ENCODE results near the gene STAT6. TPM values are rescaled to one million over a fixed set of nuclear protein-coding genes. Genes with fewer than 3 reads are reported as not detected.

STAT6 gene
- total and polyA plus RNA-seq, 2 donors (not counting 1 experiment from before 2014, with no cell fraction given): 544 to 736 TPM

- ATAC-seq (ENCODE audit: low read depth) (no peak), DNase-seq (peak; percentile 14)
- Histone ChIP-seq H3K4me1 (ENCODE audit: control insufficient read depth in 2 of 2, insufficient read depth in 2 of 2, low read length in 2 of 2) (peaks cover 11 to 21% of the 10 kb centered on the region in 2 donors), H2AFZ (ENCODE audit: insufficient read depth, low read depth, low read length, poor library complexity, severe bottlenecking) (peak overlapping the region; percentile 65), H3K9ac (ENCODE audit: low read length) (no peak overlapping the region), H3K4me3 (ENCODE audit: control extremely low read depth in 1 of 5, extremely low read depth in 1 of 5, insufficient read depth in 1 of 5, low read depth in 2 of 5, low read length in 4 of 5) (no peak overlapping the region), H3K79me2 (ENCODE audit: control insufficient read depth, insufficient read depth, low read length) (no peaks in the 10 kb centered on the region), H3K27ac (ENCODE audit: low read length in 2 of 2) (no peak overlapping the region), H3K36me3 (replicated peaks in 1 of 2; ENCODE audit: control extremely low read depth in 1 of 2, control insufficient read depth in 1 of 2, extremely low read depth in 1 of 2, insufficient read depth in 2 of 2, low read length in 1 of 2) (no peaks in the 10 kb centered on the region), H3K9me3 (ENCODE audit: control extremely low read depth in 1 of 3, control insufficient read depth in 2 of 3, insufficient read depth in 1 of 3, low read length in 2 of 3) (no peaks in the 10 kb centered on the region), H3K27me3 (replicated peaks in 1 of 4; ENCODE audit: control extremely low read depth in 1 of 4, control insufficient read depth in 3 of 4, insufficient read depth in 4 of 4, low read length in 3 of 4) (peaks cover 0 to 13% (median 3%) of the 10 kb centered on the region in 4 experiments), H4K20me1 (ENCODE audit: control insufficient read depth, insufficient read depth, low read length, poor library complexity, severe bottlenecking) (no peaks in the 10 kb centered on the region), H3K4me2 (replicated peaks; ENCODE audit: low read depth, low read length, poor library complexity, severe bottlenecking) (peak overlapping the region; percentile 100)
- Mint-ChIP-seq H3K4me3 (peak overlapping the region; percentile 66), H3K27me3 (peaks cover 17% of the 10 kb centered on the region), H3K27ac (no peak overlapping the region), H3K9me3 (ENCODE audit: insufficient read depth) (no peaks in the 10 kb centered on the region), H3K4me1 (peaks cover 16% of the 10 kb centered on the region)
- WGBS (ENCODE audit: insufficient coverage): 36% methylated on average over 8 of the region's 12 CpGs
- intact Hi-C loops (cut with micrococcal nuclease): loop anchor here (5.0 kb wide), 1 partner anchor 372 kb away; no protein-coding TSS in a partner anchor
- POLR2A ChIA-PET: interaction anchor here (0.7 kb wide), 1 partner anchor 40 kb away, joined by 8 read pairs; no protein-coding TSS in a partner anchor
- CTCF ChIA-PET: interaction anchor here (0.8 to 7.2 kb wide), 4 partner anchors 17 to 84 kb away, joined by 3 to 61 read pairs (median 8); no protein-coding TSS in a partner anchor
- TF ChIP-seq CTCF (IDR thresholded peaks at IDR 0.05): no peak
- no peak for TF ChIP-seq EZH2 (IDR thresholded peaks at IDR 0.05; ENCODE audit: borderline replicate concordance, insufficient read depth, low read depth, low read length, poor library complexity, severe bottlenecking)
Measured at GRCh38 chr12:57129321-57129842, 18.2 kb upstream of the STAT6 start.

Measured in B cell (primary cell).